Activated CD8-positive, alpha-beta memory T cell treated with anti-CD3 and anti-CD28 coated beads, Interleukin-2, amount 10 ng/mL, durations not matched to agents 7 days and 5 days (primary cell): ENCODE measurements around the gene SMARCB1. TPM values are rescaled to one million over a fixed set of nuclear protein-coding genes. Genes with fewer than 3 reads are reported as not detected.
"Not testable (repeated sequence)": the region's sequence is repeated elsewhere in the genome, so short reads cannot be mapped to it uniquely, and the experiment has no call there.

Experiments
- ATAC-seq: fragments of 150-1000 bp; cut with Tn5 transposase; one replicate; pipeline ENCODE4 v1.10.0; 2021; ENCODE audit warnings: moderate library complexity
- CTCF ChIA-PET: fragments of 350-600 bp; sonication (Branson Sonifier 250); formaldehyde crosslinking; loops from one replicate; lab custom pipeline; 2021; ENCODE audit warnings: antibody characterized with exemption; lab: Charles Lee
- DNase-seq: peaks from one replicate; pipeline ENCODE4 v3.0.0-alpha.2; 2020
- H3K27ac Mint-ChIP-seq: one replicate; pipeline ENCODE4 v1.8.0; 2021; ENCODE audit warnings: mild to moderate bottlenecking, mixed read lengths
- H3K27me3 Mint-ChIP-seq: one replicate; pipeline ENCODE4 v1.8.0; 2021; ENCODE audit warnings: mixed read lengths
- H3K36me3 Mint-ChIP-seq: one replicate; pipeline ENCODE4 v1.8.0; 2021; ENCODE audit warnings: mild to moderate bottlenecking, mixed read lengths
- H3K4me1 Mint-ChIP-seq: one replicate; pipeline ENCODE4 v1.8.0; 2021; ENCODE audit warnings: mixed read lengths
- H3K4me3 Mint-ChIP-seq: one replicate; pipeline ENCODE4 v1.8.0; 2021; ENCODE audit warnings: mild to moderate bottlenecking, moderate library complexity, mixed read lengths
- H3K9me3 Mint-ChIP-seq: one replicate; pipeline ENCODE4 v1.8.0; 2022; ENCODE audit warnings: low read depth, mixed read lengths
- total RNA-seq, 2 experiments: library from RNA; stranded (reverse); gene quantifications; one replicate each; pipeline ENCODE4 v1.2.3, GENCODE V29; 2021

The SMARCB1 gene
- total RNA-seq, 2 experiments from 2014 or later, result 117 to 137 TPM

DNA sequence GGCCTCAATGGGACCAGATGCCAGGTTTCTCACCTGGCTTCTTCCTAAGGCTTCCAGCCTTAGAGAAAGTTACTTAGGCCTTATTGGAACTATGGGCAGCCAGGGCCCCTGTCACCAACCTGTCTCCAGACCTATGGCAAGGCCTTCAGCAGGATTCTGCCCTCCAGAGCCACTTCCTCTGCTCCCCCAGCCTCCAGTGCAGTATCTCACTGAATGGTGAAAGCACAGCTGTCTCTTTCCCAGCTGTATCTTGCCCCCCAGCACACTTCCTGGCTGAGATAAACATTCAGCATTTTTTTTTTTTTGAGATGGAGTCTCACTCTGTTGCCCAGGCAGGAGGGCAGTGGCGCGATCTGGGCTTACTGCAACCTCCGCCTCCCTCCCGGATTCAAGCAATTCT, 72.4 kb downstream of the SMARCB1 start:
- Mint-ChIP-seq H3K36me3 (no peaks in the 10 kb centered on the region), H3K4me3 (peak overlapping the region; percentile 86), H3K4me1 (peaks cover 20% of the 10 kb centered on the region), H3K27me3 (peaks cover 4% of the 10 kb centered on the region), H3K9me3 (no peaks in the 10 kb centered on the region), H3K27ac (no peak overlapping the region)
- ATAC-seq (no peak), DNase-seq (no peak)
- CTCF ChIA-PET, result interaction anchor here (0.8 to 3.8 kb wide), 7 partner anchors 10 to 96 kb away, joined by 3 to 41 read pairs (median 4); partner anchors contain the start of genes C22orf15 and MIF

DNA sequence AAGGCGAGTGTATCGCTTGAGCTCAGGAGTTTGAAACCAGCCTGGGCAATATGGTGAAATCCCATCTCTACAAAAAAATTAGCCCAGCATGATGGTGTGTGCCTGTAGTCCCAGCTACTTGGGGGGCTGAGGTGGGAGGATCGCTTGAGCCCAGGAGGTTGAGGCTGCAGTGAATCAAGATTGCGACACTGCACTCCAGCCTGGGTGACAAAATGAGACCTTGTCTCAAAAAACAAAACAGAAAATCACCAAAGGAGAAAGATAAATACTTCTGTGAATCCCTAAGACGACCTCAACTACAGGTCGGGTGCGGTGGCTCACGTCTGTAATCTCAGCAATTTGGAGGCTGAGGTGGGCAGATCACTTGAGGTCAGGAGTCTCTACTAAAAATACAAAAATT, 73.4 kb downstream of the SMARCB1 start:
- not testable (repeated sequence) for H3K27me3 Mint-ChIP-seq

DNA sequence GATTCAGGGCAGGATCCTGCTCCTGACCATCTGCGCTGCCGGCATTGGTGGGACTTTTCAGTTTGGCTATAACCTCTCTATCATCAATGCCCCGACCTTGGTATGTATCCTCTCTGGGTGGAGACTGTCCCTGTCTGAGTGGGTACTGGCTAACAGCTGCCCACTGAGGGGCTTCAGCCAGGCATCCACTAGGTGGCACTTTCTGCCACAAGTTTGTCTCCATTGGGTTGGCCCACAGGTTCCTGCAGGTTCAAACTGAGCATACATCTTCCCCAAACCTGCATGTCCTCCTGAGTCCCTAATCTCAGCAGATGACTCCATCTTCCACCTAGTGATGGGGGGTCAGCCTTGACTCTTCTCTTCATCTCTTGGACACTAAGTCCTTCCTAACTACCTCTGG, 75.3 kb downstream of the SMARCB1 start:
- Mint-ChIP-seq H3K4me1 (peaks cover 14% of the 10 kb centered on the region), H3K4me3 (no peak overlapping the region), H3K9me3 (no peaks in the 10 kb centered on the region), H3K27me3 (no peaks in the 10 kb centered on the region), H3K27ac (peak overlapping the region; percentile 26), H3K36me3 (no peaks in the 10 kb centered on the region)
- CTCF ChIA-PET, result interaction anchor here (0.9 to 5.9 kb wide), 7 partner anchors 11 to 93 kb away, joined by 3 to 29 read pairs (median 4); partner anchors contain the start of gene MIF
- no peak for ATAC-seq
- DNase-seq, result peak; percentile 74

More for the DNA sequence above, 73.4 kb downstream of the SMARCB1 start:
- H3K27ac Mint-ChIP-seq, H3K4me3 Mint-ChIP-seq, H3K36me3 Mint-ChIP-seq, ATAC-seq, H3K9me3 Mint-ChIP-seq, DNase-seq: not testable (repeated sequence)
- CTCF ChIA-PET, result interaction anchor here (1.9 to 3.0 kb wide), 2 partner anchors 11 kb away, joined by 5 to 41 read pairs; no protein-coding TSS in a partner anchor
- peaks cover 20% of the 10 kb centered on the region for H3K4me1 Mint-ChIP-seq

DNA sequence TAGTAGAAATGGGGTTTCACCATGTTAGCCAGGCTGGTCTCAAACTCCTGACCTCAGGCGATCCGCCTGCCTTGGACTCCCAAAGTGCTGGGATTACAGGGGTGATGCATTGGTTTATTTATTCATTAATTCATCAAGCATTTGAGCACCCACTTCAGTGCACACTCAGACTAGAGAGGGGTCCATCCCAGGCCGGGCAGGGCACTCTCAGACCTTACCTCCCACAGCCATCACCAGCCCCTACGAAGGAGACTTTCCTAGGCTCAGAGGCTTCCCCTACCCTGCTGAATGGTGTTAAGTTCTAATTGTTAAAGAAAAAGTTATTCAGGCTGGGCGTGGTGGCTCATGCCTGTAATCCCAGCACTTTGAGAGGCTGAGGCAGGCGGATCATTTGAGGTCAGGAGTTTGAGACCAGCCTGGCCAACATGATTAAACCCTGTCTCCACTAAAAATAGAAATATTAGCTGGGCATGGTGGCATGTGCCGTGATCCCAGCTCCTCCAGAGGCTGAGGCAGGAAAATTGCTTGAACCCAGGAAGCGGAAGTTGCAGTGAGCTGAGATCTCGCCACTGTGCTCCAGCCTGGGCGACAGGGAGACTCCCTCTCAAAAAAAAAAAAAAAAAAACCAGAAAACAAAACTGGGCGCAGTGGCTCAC, 77.9 kb downstream of the SMARCB1 start:
- CTCF ChIA-PET, result interaction anchor here (1.4 to 5.9 kb wide), 2 partner anchors 15 to 29 kb away, joined by 3 to 29 read pairs; partner anchors contain the start of gene MIF
- H3K27me3 Mint-ChIP-seq, H3K27ac Mint-ChIP-seq, H3K4me1 Mint-ChIP-seq, H3K36me3 Mint-ChIP-seq, ATAC-seq, H3K9me3 Mint-ChIP-seq, H3K4me3 Mint-ChIP-seq, DNase-seq: not testable (repeated sequence)

DNA sequence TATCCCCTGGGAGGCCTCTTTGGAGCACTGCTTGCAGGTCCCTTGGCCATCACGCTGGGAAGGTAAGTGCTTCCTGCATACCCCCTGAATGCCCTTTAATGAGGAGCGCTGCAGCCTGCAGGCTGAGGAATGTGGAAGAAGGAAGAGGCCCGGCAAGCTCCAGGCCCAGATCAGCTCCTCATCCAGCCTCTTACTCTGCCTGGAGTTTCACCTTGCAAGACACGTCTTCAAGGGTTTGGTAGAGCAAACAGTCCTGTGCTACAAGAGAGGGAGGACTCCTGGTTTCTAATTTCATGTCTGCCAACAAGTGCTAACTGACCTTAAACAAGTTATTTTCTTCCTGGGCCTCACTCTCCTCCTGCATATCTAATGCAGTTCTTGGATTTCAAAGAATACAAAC, 81.8 kb downstream of the SMARCB1 start:
- Mint-ChIP-seq H3K36me3 (no peaks in the 10 kb centered on the region), H3K9me3 (no peaks in the 10 kb centered on the region), H3K4me1 (no peaks in the 10 kb centered on the region), H3K4me3 (no peak overlapping the region), H3K27ac (no peak overlapping the region), H3K27me3 (no peaks in the 10 kb centered on the region)
- CTCF ChIA-PET, result interaction anchor here (1.0 to 1.1 kb wide), 2 partner anchors 11 to 26 kb away, joined by 3 to 4 read pairs; partner anchors contain the start of genes MIF and SLC2A11
- ATAC-seq, result no peak
- no peak for DNase-seq

DNA sequence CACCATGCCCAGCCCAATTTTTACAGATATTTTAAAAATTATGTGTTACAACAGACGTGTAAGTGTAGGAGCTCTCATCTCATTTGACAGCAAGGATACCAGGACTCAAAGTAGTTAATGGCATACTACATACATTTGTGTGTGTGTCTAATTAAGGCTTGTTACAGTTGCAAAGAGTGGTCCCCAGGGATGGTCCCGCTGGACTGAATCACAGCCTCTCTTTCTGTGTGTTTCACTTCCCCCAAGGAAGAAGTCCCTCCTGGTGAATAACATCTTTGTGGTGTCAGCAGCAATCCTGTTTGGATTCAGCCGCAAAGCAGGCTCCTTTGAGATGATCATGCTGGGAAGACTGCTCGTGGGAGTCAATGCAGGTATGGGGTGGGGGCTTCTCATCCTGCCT, 88.1 kb downstream of the SMARCB1 start:
- no peak overlapping the region for H3K27ac Mint-ChIP-seq
- H3K4me3 Mint-ChIP-seq, result no peak overlapping the region
- no peaks in the 10 kb centered on the region for H3K36me3 Mint-ChIP-seq
- H3K9me3 Mint-ChIP-seq, result no peaks in the 10 kb centered on the region
- DNase-seq (no peak), ATAC-seq (no peak)
- H3K27me3 Mint-ChIP-seq, result no peaks in the 10 kb centered on the region
- CTCF ChIA-PET, result interaction anchor here (3.2 kb wide), 1 partner anchor 13 kb away, joined by 13 read pairs; no protein-coding TSS in a partner anchor
- no peaks in the 10 kb centered on the region for H3K4me1 Mint-ChIP-seq

DNA sequence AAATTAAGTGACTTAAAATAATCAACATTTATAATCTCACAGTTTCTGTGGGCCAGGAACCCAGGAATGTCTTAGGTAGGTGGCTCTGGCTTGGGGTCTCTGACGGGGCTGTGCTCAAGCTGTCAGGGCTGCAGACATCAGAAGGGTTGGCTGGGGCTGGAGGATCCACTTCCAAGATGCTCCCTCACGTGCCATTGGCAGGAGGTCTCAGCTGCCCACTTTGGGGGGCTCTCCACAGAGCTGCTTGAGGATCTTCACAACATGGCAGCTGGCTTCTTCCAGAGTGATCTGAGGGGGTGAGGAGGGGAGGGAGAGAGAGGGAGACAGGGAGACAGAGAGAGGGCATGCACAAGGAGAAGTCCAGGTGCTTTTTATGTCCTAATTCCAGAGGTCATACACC, 89.0 kb downstream of the SMARCB1 start:
- Mint-ChIP-seq H3K27ac (no peak overlapping the region), H3K4me1 (no peaks in the 10 kb centered on the region), H3K36me3 (no peaks in the 10 kb centered on the region), H3K9me3 (no peaks in the 10 kb centered on the region), H3K4me3 (no peak overlapping the region), H3K27me3 (no peaks in the 10 kb centered on the region)
- CTCF ChIA-PET, result interaction anchor here (1.0 kb wide), 1 partner anchor 19 kb away, joined by 3 read pairs; the partner anchor contains the start of gene MIF
- ATAC-seq (no peak), DNase-seq (no peak)

DNA sequence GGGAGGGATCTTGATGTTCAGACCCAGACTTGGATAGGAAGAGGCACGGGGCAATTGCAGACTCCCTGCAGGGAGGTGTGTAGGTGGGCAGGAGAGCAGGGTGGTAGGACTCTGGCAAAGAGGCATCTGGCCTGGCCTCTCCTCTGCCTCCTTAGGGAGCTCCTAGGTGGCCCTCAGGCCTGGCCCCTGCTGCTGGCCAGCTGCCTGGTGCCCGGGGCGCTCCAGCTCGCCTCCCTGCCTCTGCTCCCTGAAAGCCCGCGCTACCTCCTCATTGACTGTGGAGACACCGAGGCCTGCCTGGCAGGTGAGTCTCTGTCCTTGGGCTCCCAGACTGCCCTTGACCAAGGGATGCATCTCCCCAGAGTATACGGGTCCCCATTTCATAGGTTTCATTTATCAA, 90.8 kb downstream of the SMARCB1 start:
- ATAC-seq, result no peak

DNA sequence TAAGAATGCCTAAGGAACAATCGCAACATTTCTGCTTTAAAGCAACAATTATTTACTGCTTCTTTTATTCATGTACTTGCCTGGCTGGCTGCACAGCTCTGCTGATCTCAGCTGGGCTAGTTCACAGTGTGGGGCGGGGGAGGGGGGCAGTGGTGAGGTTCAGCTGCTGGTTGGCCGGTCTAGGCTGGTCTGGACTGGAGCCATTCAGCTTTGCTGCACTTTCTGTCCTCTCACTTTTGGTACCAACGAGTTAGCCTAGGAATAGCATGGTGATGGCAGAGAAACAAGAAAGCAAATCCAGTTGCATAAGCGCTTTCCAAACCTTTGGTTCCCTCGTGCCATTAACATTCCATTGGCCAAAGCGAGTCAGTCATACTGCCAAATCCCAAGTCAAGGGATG, 91.5 kb downstream of the SMARCB1 start:
- no peaks in the 10 kb centered on the region for H3K27me3 Mint-ChIP-seq
- ATAC-seq (no peak), DNase-seq (no peak)
- no peak overlapping the region for H3K27ac Mint-ChIP-seq
- H3K4me1 Mint-ChIP-seq, result no peaks in the 10 kb centered on the region
- H3K4me3 Mint-ChIP-seq, result no peak overlapping the region
- CTCF ChIA-PET, result interaction anchor here (1.4 kb wide), 1 partner anchor 10 kb away, joined by 3 read pairs; no protein-coding TSS in a partner anchor
- no peaks in the 10 kb centered on the region for H3K36me3 Mint-ChIP-seq
- no peaks in the 10 kb centered on the region for H3K9me3 Mint-ChIP-seq

More for the DNA sequence above, 90.8 kb downstream of the SMARCB1 start:
- Mint-ChIP-seq H3K36me3 (no peaks in the 10 kb centered on the region), H3K4me1 (no peaks in the 10 kb centered on the region), H3K27me3 (no peaks in the 10 kb centered on the region), H3K4me3 (no peak overlapping the region), H3K9me3 (no peaks in the 10 kb centered on the region), H3K27ac (no peak overlapping the region)
- no peak for DNase-seq
- CTCF ChIA-PET, result interaction anchor here (1.4 kb wide), 1 partner anchor 11 kb away, joined by 3 read pairs; no protein-coding TSS in a partner anchor

DNA sequence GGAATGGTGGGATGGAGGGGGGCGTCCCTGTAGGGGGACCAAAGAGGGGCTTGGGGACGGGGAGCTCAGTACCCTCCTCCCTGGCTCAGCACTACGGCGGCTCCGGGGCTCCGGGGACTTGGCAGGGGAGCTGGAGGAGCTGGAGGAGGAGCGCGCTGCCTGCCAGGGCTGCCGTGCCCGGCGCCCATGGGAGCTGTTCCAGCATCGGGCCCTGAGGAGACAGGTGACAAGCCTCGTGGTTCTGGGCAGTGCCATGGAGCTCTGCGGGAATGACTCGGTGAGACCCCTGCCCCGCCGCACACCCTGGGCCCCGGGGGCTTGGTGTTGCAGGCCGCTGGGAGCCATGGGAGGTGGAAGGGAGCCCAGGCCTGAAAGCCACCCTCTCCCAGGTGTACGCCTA, 95.6 kb downstream of the SMARCB1 start:
- CTCF ChIA-PET, result interaction anchor here (1.8 kb wide), 1 partner anchor 12 kb away, joined by 7 read pairs; the partner anchor contains the start of gene MIF
- DNase-seq (no peak), ATAC-seq (no peak)
- Mint-ChIP-seq H3K9me3 (no peaks in the 10 kb centered on the region), H3K27ac (no peak overlapping the region), H3K4me3 (no peak overlapping the region), H3K4me1 (no peaks in the 10 kb centered on the region), H3K36me3 (no peaks in the 10 kb centered on the region), H3K27me3 (no peaks in the 10 kb centered on the region)

DNA sequence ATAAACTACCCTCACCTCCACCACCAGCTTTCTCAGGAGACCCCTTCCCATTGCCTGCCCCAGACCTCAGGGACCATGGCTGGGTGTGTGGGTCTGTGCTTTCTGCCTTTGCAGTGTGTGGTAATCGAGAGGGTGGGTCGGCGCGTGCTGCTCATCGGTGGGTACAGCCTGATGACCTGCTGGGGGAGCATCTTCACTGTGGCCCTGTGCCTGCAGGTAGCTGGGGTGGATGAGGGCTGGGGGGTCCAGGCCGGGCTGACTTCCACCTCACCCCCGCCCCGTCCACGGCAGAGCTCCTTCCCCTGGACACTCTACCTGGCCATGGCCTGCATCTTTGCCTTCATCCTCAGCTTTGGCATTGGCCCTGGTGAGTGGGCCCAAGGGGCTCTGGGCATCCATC, 96.9 kb downstream of the SMARCB1 start:
- Mint-ChIP-seq H3K36me3 (no peaks in the 10 kb centered on the region), H3K4me3 (no peak overlapping the region), H3K9me3 (no peaks in the 10 kb centered on the region), H3K27me3 (no peaks in the 10 kb centered on the region), H3K4me1 (no peaks in the 10 kb centered on the region), H3K27ac (no peak overlapping the region)
- CTCF ChIA-PET, result interaction anchor here (1.8 kb wide), 1 partner anchor 10 kb away, joined by 7 read pairs; the partner anchor contains the start of gene MIF
- no peak for ATAC-seq
- no peak for DNase-seq

DNA sequence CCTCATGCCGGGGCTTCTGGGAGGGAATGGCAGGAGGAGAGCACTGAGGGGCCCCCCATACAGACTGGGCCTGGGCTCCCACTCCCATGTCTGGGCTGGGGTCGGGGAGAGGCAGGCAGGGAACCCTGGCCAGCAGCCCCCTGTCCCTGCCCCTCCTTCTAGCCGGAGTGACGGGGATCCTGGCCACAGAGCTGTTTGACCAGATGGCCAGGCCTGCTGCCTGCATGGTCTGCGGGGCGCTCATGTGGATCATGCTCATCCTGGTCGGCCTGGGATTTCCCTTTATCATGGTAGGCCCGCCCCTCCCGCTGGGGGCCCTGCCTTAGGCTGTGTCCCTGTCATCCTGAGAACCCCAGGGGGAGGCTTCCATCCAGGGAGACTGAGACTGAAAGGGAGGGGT, 97.4 kb downstream of the SMARCB1 start:
- no peak for ATAC-seq

More for the DNA sequence above, 97.4 kb downstream of the SMARCB1 start:
- CTCF ChIA-PET, result no interaction called here
- no peak overlapping the region for H3K4me3 Mint-ChIP-seq
- no peaks in the 10 kb centered on the region for H3K4me1 Mint-ChIP-seq
- H3K9me3 Mint-ChIP-seq, result no peaks in the 10 kb centered on the region
- H3K27me3 Mint-ChIP-seq, result no peaks in the 10 kb centered on the region
- H3K27ac Mint-ChIP-seq, result no peak overlapping the region
- no peak for DNase-seq
- H3K36me3 Mint-ChIP-seq, result no peaks in the 10 kb centered on the region
